ENCODE measurements around the gene LY86. TPM values are rescaled to one million over a fixed set of nuclear protein-coding genes. Genes with fewer than 3 reads are reported as not detected.
A peak's percentile ranks its signal among the peaks of the same experiment; 100 is the strongest.

Gene LY86
- total RNA-seq, 4 donors from 2014 or later = 0.73 to 4.4 TPM; not detected in 2

DNA sequence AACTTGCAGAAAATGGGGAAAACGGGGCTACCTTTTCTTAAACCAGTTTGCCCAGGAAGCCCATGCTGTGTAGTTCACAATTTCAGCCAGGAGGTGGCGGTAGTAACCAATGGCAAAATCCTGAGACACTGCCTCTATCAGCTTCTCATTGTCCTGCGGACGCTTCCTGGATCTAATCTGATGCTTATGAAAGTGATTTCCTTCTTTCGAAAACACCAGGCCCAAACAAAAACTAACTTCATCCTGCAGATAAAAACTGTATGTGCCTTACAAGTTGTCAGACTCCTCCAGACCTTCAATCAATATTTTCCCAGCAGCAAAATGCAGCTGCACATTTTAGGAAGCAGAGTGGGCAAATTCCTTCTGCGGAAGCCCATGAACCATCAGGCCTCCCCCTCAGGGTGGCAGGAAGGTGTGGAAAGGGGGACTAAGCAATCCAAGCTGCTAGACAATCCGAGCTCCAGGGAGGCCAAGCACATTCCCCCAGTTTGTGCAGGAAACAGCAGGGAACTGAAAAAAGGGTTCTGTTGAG lies 88.5 kb downstream of the LY86 start:
- Histone ChIP-seq H3K27ac (peak overlapping the region in 1 of 2 donors; percentile 26), H3K4me1 (no peaks in the 10 kb centered on the region), H3K36me3 (no peaks in the 10 kb centered on the region), H3K9me3 (no peaks in the 10 kb centered on the region), H3K27me3 (no peaks in the 10 kb centered on the region), H3K4me3 (no peak overlapping the region)
- TF ChIP-seq POLR2A (IDR thresholded peaks at IDR 0.05) = no peak
- TF ChIP-seq CTCF (IDR thresholded peaks at IDR 0.05) = peak; percentile 91 to 95 (median 93)
- peak; percentile 77 to 80 for DNase-seq
- intact Hi-C loops (cut with DNase I; ENCODE audit: low total_unique reads) = no loop called here

DNA sequence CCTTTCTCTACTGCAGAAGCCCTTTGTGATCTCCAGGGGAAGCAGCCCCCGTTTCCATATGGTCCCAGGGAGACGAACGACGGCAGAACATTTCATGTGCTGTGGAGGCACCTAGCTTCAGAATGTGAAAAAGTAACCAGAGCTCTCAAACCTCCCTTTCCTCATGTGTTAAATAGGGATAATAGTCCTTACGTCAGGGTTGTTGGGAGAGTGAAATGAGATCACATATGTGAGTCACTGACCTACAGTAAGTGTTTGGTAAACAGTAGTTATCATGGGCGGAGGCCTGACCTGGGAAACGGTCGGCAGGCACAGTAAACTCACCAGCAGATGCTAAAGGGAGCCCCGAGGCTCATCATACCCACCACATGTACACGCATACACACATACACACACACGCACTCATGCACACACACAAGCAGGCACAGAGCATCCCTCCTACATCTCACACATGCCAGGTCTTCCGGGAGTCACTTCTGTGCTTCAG lies 89.7 kb downstream of the LY86 start:
- intact Hi-C loops (cut with DNase I; ENCODE audit: low total_unique reads) = no loop called here
- TF ChIP-seq CTCF (IDR thresholded peaks at IDR 0.05) (no peak), POLR2A (IDR thresholded peaks at IDR 0.05) (no peak)

GRCh38 chr6:6678811-6679210 lies 90.3 kb downstream of the LY86 start:
- TF ChIP-seq POLR2A (IDR thresholded peaks at IDR 0.05) = no peak
- TF ChIP-seq CTCF (IDR thresholded peaks at IDR 0.05) = no peak
- no peaks in the 10 kb centered on the region for H3K9me3 ChIP-seq
- H3K27ac ChIP-seq = no peak overlapping the region
- no peaks in the 10 kb centered on the region for H3K4me1 ChIP-seq
- intact Hi-C loops (cut with DNase I; ENCODE audit: low total_unique reads) = no loop called here
- no peak overlapping the region for H3K4me3 ChIP-seq
- H3K36me3 ChIP-seq = no peaks in the 10 kb centered on the region
- no peaks in the 10 kb centered on the region for H3K27me3 ChIP-seq
- no peak for DNase-seq

More for the DNA sequence above, 89.7 kb downstream of the LY86 start:
- Histone ChIP-seq H3K27ac (peak overlapping the region in 1 of 2 donors; percentile 31), H3K9me3 (no peaks in the 10 kb centered on the region), H3K27me3 (no peaks in the 10 kb centered on the region), H3K36me3 (no peaks in the 10 kb centered on the region), H3K4me1 (no peaks in the 10 kb centered on the region), H3K4me3 (no peak overlapping the region)
- DNase-seq = no peak

DNA sequence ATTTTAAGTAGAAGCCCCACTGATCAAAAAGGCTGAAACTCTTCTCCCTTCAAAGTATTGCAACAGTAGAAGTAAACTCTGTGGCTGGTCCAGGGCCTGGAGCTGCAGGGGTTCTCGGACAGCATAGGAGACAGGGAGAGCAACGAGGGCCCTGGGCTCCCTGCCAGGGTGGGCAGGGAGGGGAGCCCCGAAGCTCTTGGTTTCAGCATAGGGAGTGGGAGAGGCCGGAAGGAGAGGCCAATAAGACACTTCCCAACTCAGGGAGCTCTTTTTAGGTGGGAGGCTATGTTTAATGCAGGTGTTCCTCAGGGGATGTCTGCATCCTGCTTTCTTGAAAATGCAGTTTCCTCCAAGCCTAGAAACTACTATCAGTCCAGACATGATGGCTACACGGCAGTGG lies 91.1 kb downstream of the LY86 start:
- Histone ChIP-seq H3K36me3 (no peaks in the 10 kb centered on the region), H3K27me3 (no peaks in the 10 kb centered on the region), H3K27ac (no peak overlapping the region), H3K4me1 (no peaks in the 10 kb centered on the region), H3K9me3 (no peaks in the 10 kb centered on the region), H3K4me3 (no peak overlapping the region)
- intact Hi-C loops (cut with DNase I; ENCODE audit: low total_unique reads) = no loop called here
- no peak for TF ChIP-seq CTCF (IDR thresholded peaks at IDR 0.05)
- no peak for TF ChIP-seq POLR2A (IDR thresholded peaks at IDR 0.05)
- no peak for DNase-seq

- intact Hi-C loops (cut with DNase I; ENCODE audit: low total_unique reads) = no loop called here
- H3K4me3 ChIP-seq = no peak overlapping the region
- H3K27me3 ChIP-seq = no peaks in the 10 kb centered on the region
- H3K27ac ChIP-seq = no peak overlapping the region
- no peak for DNase-seq
- no peaks in the 10 kb centered on the region for H3K36me3 ChIP-seq
- TF ChIP-seq POLR2A (IDR thresholded peaks at IDR 0.05) = no peak
- no peak for TF ChIP-seq CTCF (IDR thresholded peaks at IDR 0.05)
- H3K4me1 ChIP-seq = no peaks in the 10 kb centered on the region
- no peaks in the 10 kb centered on the region for H3K9me3 ChIP-seq
Observed at GRCh38 chr6:6680526-6680925, 92.0 kb downstream of the LY86 start.

Data from uterus (tissue), 4 donors.